SH-SY5Y (cell line): ENCODE measurements around the gene PRR7.

Source experiments
- GATA2 ChIP-seq: IDR thresholded peaks from 2 replicates; pipeline ENCODE4 v1.6.1; 2011; ENCODE audit warnings: mild to moderate bottlenecking, low read depth, low read length
- GATA3 ChIP-seq: IDR thresholded peaks from 2 replicates; pipeline ENCODE4 v1.6.1; 2011; ENCODE audit warnings: low read depth, mild to moderate bottlenecking, low read length, moderate library complexity

DNA sequence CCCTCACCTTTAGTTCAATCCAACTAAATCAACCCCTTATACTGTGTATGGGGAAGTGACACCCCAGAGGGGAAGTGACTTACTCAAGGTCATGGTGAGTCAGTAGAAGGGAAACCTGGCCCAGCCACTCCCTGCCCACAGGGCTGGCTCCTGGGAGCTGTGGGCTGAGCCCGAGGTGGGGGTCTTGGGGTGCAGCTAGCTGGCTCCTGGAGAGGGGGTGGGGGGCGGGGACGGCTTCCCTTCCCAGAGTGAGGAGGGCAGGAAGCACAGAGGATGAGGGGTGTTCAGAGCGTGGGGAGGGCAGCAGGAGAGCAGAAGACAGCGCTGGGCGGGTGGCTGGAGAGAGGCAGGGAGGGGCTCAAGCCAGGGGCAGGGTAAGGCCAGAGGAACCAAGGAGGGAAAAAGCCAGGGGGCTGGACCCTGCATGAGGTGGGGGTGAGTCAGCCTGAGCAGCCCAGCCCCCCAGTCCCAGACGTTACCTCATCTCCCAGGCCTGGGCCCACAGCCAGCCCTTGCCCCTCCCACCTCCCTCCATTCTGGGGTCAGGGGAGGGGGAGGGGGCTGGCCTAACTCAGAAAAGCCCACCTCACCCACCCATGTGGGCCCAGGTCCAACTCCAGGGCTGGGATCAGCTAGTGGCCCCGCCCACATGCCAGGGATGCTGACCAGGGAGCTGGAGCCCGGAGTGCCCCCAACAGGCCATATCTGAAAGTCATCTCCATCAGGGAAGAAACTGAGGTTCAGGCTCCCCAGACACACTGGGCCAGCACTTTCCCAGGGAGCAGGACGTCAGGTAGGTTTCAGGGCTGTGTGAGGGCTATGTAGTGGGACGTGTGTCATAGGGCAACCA, 48.0 kb downstream of the PRR7 start:
- TF ChIP-seq GATA2 (no peak), GATA3 (no peak)
